Colonic mucosa (tissue), 4 donors: ENCODE data around the gene NECTIN3. TPM values are rescaled to one million over a fixed set of nuclear protein-coding genes. Genes with fewer than 3 reads are reported as not detected.

Source experiments
- DNase-seq: peaks from one replicate; pipeline ENCODE4 v3.0.0-alpha.2; 2020
- H3K27ac ChIP-seq: fragments of 200-600 bp; one replicate; pipeline ENCODE4 v1.8.0; 2021
- H3K27me3 ChIP-seq: fragments of 200-600 bp; one replicate; pipeline ENCODE4 v1.8.0; 2021
- H3K36me3 ChIP-seq: fragments of 200-600 bp; one replicate; pipeline ENCODE4 v1.8.0; 2021
- H3K4me1 ChIP-seq: fragments of 200-600 bp; one replicate; pipeline ENCODE4 v1.8.0; 2021; ENCODE audit warnings: mild to moderate bottlenecking
- H3K4me3 ChIP-seq: fragments of 200-600 bp; one replicate; pipeline ENCODE4 v1.8.0; 2021
- H3K9ac ChIP-seq, 2 donors: one replicate each; pipeline ENCODE4 v1.7.0; 2013; ENCODE audit warnings: control low read depth in 2 of 2, low read depth in 2 of 2, low read length in 2 of 2
- H3K9me3 ChIP-seq: fragments of 200-600 bp; one replicate; pipeline ENCODE4 v1.8.0; 2021
- CTCF ChIP-seq: fragments of 200-600 bp; IDR thresholded peaks from one replicate; pipeline ENCODE4 v1.8.0; 2022; ENCODE audit warnings: antibody characterized with exemption, mild to moderate bottlenecking
- intact Hi-C: fragments of 100-400 bp; cut with DNase I; formaldehyde crosslinking; loops from one replicate; pipeline ENCODE4 v1.14.1; 2022
- total RNA-seq, 2 donors: library from RNA; stranded (reverse); fragmentation: NEBNext Ultra II Directional in 1 of 2; extraction: Animal tissue kit (Norgen Biotek cat#: 25700) in 1 of 2; gene quantifications; one replicate each; pipeline ENCODE4 v1.2.1, GENCODE V29; 2021
- donor health status: healthy.
- donor health status: DM: no; HTN: no; CAD: no.
- donor health status: DM: no; HTN: no; CAD: no.

The NECTIN3 gene
- total RNA-seq = 10 to 100 TPM; 46.8 to 47.4 TPM

- TF ChIP-seq CTCF = no peak
- no peaks in the 10 kb centered on the region for H3K36me3 ChIP-seq
- no peaks in the 10 kb centered on the region for H3K4me1 ChIP-seq
- peak within 1 kb of the TSS; percentile 95 for H3K27ac ChIP-seq
- no peaks in the 10 kb centered on the region for H3K27me3 ChIP-seq
- no peaks in the 10 kb centered on the region for H3K9me3 ChIP-seq
- intact Hi-C loops = no loop called here
- peak within 1 kb of the TSS; percentile 90 for H3K4me3 ChIP-seq
- peak; percentile 97 for DNase-seq
- H3K9ac ChIP-seq = peak within 1 kb of the TSS; percentile 75 to 96
Observed at GRCh38 chr3:111071257-111072030, at the start of gene NECTIN3. Gene NECTIN3, plus strand, starts transcription at chr3:111071816. Its CDS starts 202 bp downstream, at chr3:111072018.

GRCh38 chr3:111027868-111028267 lies 43.7 kb upstream of the NECTIN3 start:
- H3K27me3 ChIP-seq = no peaks in the 10 kb centered on the region
- no peaks in the 10 kb centered on the region for H3K4me1 ChIP-seq
- no peak for TF ChIP-seq CTCF
- H3K27ac ChIP-seq = no peak overlapping the region
- H3K36me3 ChIP-seq = no peaks in the 10 kb centered on the region
- intact Hi-C loops = no loop called here
- no peak overlapping the region for H3K4me3 ChIP-seq
- no peaks in the 10 kb centered on the region for H3K9me3 ChIP-seq
- H3K9ac ChIP-seq = no peak overlapping the region
- no peak for DNase-seq

DNA sequence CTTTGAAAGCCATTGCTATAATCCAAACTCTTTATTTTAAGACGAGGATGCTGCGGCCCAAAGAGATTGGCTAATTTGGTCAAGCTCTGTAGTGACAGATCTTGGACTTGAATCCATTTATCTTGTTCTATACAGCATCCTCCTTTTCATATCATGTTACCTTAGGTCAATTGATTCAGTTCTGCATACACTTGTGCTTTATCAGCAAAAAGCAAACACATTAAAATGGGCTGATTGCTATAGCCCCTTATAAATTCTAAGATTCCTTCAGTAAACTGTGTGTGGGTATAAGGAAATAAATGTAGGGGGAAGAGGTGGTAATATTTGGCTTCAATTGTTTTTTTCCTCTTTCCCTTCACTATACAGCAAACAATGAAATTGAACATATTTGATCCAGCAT lies 40.1 kb upstream of the NECTIN3 start:
- no peaks in the 10 kb centered on the region for H3K4me1 ChIP-seq

GRCh38 chr3:111032677-111033076 lies 38.9 kb upstream of the NECTIN3 start:
- Histone ChIP-seq H3K4me1 (no peaks in the 10 kb centered on the region), H3K9ac (no peak overlapping the region), H3K27ac (no peak overlapping the region), H3K9me3 (no peaks in the 10 kb centered on the region), H3K4me3 (no peak overlapping the region), H3K27me3 (no peaks in the 10 kb centered on the region), H3K36me3 (no peaks in the 10 kb centered on the region)
- intact Hi-C loops = no loop called here
- no peak for DNase-seq
- TF ChIP-seq CTCF = no peak

More for the DNA sequence above, 40.1 kb upstream of the NECTIN3 start:
- Histone ChIP-seq H3K27ac (no peak overlapping the region), H3K4me3 (no peak overlapping the region), H3K36me3 (no peaks in the 10 kb centered on the region), H3K9ac (no peak overlapping the region), H3K27me3 (no peaks in the 10 kb centered on the region), H3K9me3 (no peaks in the 10 kb centered on the region)
- DNase-seq = no peak
- TF ChIP-seq CTCF = no peak
- intact Hi-C loops = no loop called here

- intact Hi-C loops = no loop called here
Observed at GRCh38 chr3:111033470-111034050, 38.1 kb upstream of the NECTIN3 start.

More at GRCh38 chr3:111033470-111034050, 38.1 kb upstream of the NECTIN3 start:
- Histone ChIP-seq H3K27me3 (no peaks in the 10 kb centered on the region), H3K4me3 (no peak overlapping the region), H3K9me3 (no peaks in the 10 kb centered on the region), H3K36me3 (no peaks in the 10 kb centered on the region), H3K27ac (no peak overlapping the region), H3K4me1 (no peaks in the 10 kb centered on the region), H3K9ac (no peak overlapping the region)
- TF ChIP-seq CTCF = no peak
- no peak for DNase-seq
